GM12878 (cell line): ENCODE measurements around the gene MT4. TPM values are rescaled to one million over a fixed set of nuclear protein-coding genes. Genes with fewer than 3 reads are reported as not detected.

ENCODE experiments used
- ATAC-seq: fragments of 200-7000 bp; cut with Tn5 transposase; 3 replicates; pipeline ENCODE4 v1.9.1; 2020; ENCODE audit warnings: mild to moderate bottlenecking, moderate library complexity
- BruUV-seq: library from RNA; stranded (reverse); fragments of 400-500 nt; replicated peaks from 2 replicates; lab custom pipeline; 2021; lab: Mats Ljungman, UMichigan
- CTCF ChIA-PET: fragments of 300-600 bp; sonication (Branson Sonifier 250); formaldehyde crosslinking; extraction: SDS; loops from one replicate; lab custom pipeline; 2021; ENCODE audit warnings: inconsistent platforms; lab: Yijun Ruan, JAX
- POLR2A ChIA-PET: fragments of 350-600 bp; formaldehyde crosslinking; extraction: SDS; loops from one replicate; lab custom pipeline; 2021; ENCODE audit warnings: inconsistent platforms; lab: Charles Lee
- RAD21 ChIA-PET: fragments of 300-600 bp; sonication (Branson Sonifier 250); formaldehyde crosslinking; loops from one replicate; lab custom pipeline; 2023; ENCODE audit warnings: antibody characterized with exemption; ENCODE audit not compliant: unreplicated experiment; lab: Charles Lee
- SMC1A ChIA-PET: fragments of 300-600 bp; sonication (Branson Sonifier 250); formaldehyde crosslinking; loops from one replicate; lab custom pipeline; 2023; ENCODE audit not compliant: unreplicated experiment, uncharacterized antibody; lab: Charles Lee
- DNase-seq: peaks from one replicate; pipeline ENCODE4 v3.0.0-alpha.2; 2011; ENCODE audit warnings: low read depth, low spot score
- FAIRE-seq: peaks from 3 replicates; lab custom pipeline; 2011; peaks lifted over from hg19 to GRCh38; lab: Jason Lieb, UNC
- H2AFZ ChIP-seq: 2 replicates; pipeline ENCODE4 v1.6.0; 2011; ENCODE audit warnings: low read depth, low read length, control low read depth; ENCODE audit not compliant: control insufficient read depth
- H3K27ac ChIP-seq: 2 replicates; pipeline ENCODE4 v1.5.1; 2011; ENCODE audit warnings: control low read depth; ENCODE audit not compliant: control insufficient read depth, insufficient read depth
- H3K27me3 ChIP-seq, 2 experiments: replicated peaks in 1 of 2; 2 replicates each; pipeline versions ENCODE4 v1.6.0 to v1.6.1; 2011; ENCODE audit warnings: low read length in 1 of 2; ENCODE audit not compliant: control insufficient read depth in 2 of 2, insufficient read depth in 2 of 2
- H3K36me3 ChIP-seq, 2 experiments: 2 replicates each; pipeline ENCODE4 v1.5.1; 2011; ENCODE audit warnings: low read length in 1 of 2; ENCODE audit not compliant: control insufficient read depth in 2 of 2, insufficient read depth in 2 of 2
- H3K4me1 ChIP-seq: 2 replicates; pipeline ENCODE4 v1.6.1; 2011; ENCODE audit warnings: mild to moderate bottlenecking, low read length, moderate library complexity, mixed read lengths; ENCODE audit not compliant: control insufficient read depth, insufficient read depth
- H3K4me2 ChIP-seq: 2 replicates; pipeline ENCODE4 v1.6.0; 2011; ENCODE audit warnings: control low read depth; ENCODE audit not compliant: control insufficient read depth, insufficient read depth
- H3K4me3 ChIP-seq: fragments of 200-600 bp; sonication (generic); 2 replicates; pipeline ENCODE4 v1.5.1; 2016
- H3K79me2 ChIP-seq: 2 replicates; pipeline ENCODE4 v1.6.0; 2011; ENCODE audit warnings: low read length; ENCODE audit not compliant: control insufficient read depth, insufficient read depth
- H3K9ac ChIP-seq: 2 replicates; pipeline ENCODE4 v1.8.0; 2011; ENCODE audit warnings: low read length, control low read depth, mixed read lengths; ENCODE audit not compliant: control insufficient read depth, insufficient read depth
- H3K9me3 ChIP-seq: replicated peaks from 3 replicates; pipeline ENCODE4 v1.5.1; 2011; ENCODE audit warnings: mild to moderate bottlenecking, low read length; ENCODE audit not compliant: control insufficient read depth, insufficient read depth
- H4K20me1 ChIP-seq: 2 replicates; pipeline ENCODE4 v1.6.0; 2011; ENCODE audit not compliant: control insufficient read depth, insufficient read depth
- HCFC1 ChIP-seq: fragments of 150-350 bp; IDR thresholded peaks from 2 replicates; pipeline ENCODE4 v1.6.1; 2014; ENCODE audit warnings: low read length
- KLF5 ChIP-seq: fragments of 450-650 bp; IDR thresholded peaks from 2 replicates; pipeline ENCODE4 v1.6.1; 2014; ENCODE audit warnings: mild to moderate bottlenecking; ENCODE audit not compliant: partially characterized antibody
- MTA3 ChIP-seq: IDR thresholded peaks from 2 replicates; pipeline ENCODE4 v1.6.1; 2012; ENCODE audit warnings: low read length, inconsistent platforms, borderline replicate concordance
- MXI1 ChIP-seq: fragments of 150-350 bp; IDR thresholded peaks from 2 replicates; pipeline ENCODE4 v1.6.1; 2011; ENCODE audit warnings: low read depth, mild to moderate bottlenecking, inconsistent platforms, low read length, improper control_type of control experiment
- MYC ChIP-seq: IDR thresholded peaks from 2 replicates; pipeline ENCODE4 v1.6.1; 2011; ENCODE audit warnings: mild to moderate bottlenecking, low read length, moderate library complexity, inconsistent platforms; ENCODE audit not compliant: insufficient read depth, insufficient replicate concordance, insufficient read length, severe bottlenecking
- NFIC ChIP-seq: IDR thresholded peaks from 2 replicates; pipeline ENCODE4 v1.6.1; 2012; ENCODE audit warnings: low read depth, mild to moderate bottlenecking, inconsistent platforms, low read length, moderate library complexity
- RFX5 ChIP-seq: IDR thresholded peaks from 2 replicates; pipeline ENCODE4 v1.6.1; 2011; ENCODE audit warnings: low read depth, low read length, improper control_type of control experiment
- ZNF24 ChIP-seq: fragments of 450-650 bp; IDR thresholded peaks from 2 replicates; pipeline ENCODE4 v1.6.1; 2017; ENCODE audit warnings: antibody characterized with exemption, mild to moderate bottlenecking
- WGBS: methylation state at CpG from one replicate; pipeline ENCODE4 v1.1.6; 2016; ENCODE audit warnings: low lambda C conversion rate; ENCODE audit not compliant: insufficient replicate concordance, insufficient coverage; ENCODE audit errors: missing lambda C conversion rate; 5-methylcytosine and 5-hydroxymethylcytosine counted together
- in situ Hi-C: fragments of 300-500 bp; cut with MboI; formaldehyde crosslinking; loops from 9 replicates; pipeline ENCODE4 v1.14.3; 2018; ENCODE audit warnings: mixed read lengths
- intact Hi-C: fragments of 100-400 bp; cut with micrococcal nuclease; formaldehyde crosslinking; loops from one replicate; pipeline ENCODE4 v1.14.2; 2022; ENCODE audit not compliant: unreplicated experiment
- polyA plus RNA-seq, 11 experiments: library from polyadenylated mRNA; depleted of rRNA in 4 of 11; unstranded in 6 of 11; stranded (reverse) in 5 of 11; fragments of >200 nt; fragmentation: Nextera tagmentation in 4 of 11; fragmentation: Illumina TruSeq in 1 of 11; extraction: Ambion mirVana in 4 of 11; extraction: Trizol in 1 of 11; gene quantifications; 1 replicate in 1 of 11; 2 replicates in 10 of 11; pipeline versions ENCODE4 v1.2.1 to v1.2.3, GENCODE V29; 2011 to 2016; ENCODE audit warnings: inconsistent platforms in 2 of 11, missing spikeins in 2 of 11, low read depth in 1 of 11
- total RNA-seq, 4 experiments: library from RNA; depleted of rRNA in 3 of 4; stranded (reverse); fragments of >200 nt in 3 of 4; fragmentation: Illumina TruSeq in 1 of 4; extraction: Trizol in 1 of 4; gene quantifications; 2 replicates each; pipeline versions ENCODE4 v1.2.1 to v1.2.3, GENCODE V29; 2013 to 2021
- TF ChIP-seq, protein P1 (sequence below): IDR thresholded peaks from 2 replicates; pipeline ENCODE4 v1.6.1; 2012; ENCODE audit warnings: improper control_type of control experiment, low read depth, low read length; ENCODE audit not compliant: insufficient replicate concordance

The MT4 gene
- total and polyA plus RNA-seq, 10 of the 15 experiments (the other 5 are each of a cell fraction or from before 2014, with no cell fraction given) = not detected

DNA sequence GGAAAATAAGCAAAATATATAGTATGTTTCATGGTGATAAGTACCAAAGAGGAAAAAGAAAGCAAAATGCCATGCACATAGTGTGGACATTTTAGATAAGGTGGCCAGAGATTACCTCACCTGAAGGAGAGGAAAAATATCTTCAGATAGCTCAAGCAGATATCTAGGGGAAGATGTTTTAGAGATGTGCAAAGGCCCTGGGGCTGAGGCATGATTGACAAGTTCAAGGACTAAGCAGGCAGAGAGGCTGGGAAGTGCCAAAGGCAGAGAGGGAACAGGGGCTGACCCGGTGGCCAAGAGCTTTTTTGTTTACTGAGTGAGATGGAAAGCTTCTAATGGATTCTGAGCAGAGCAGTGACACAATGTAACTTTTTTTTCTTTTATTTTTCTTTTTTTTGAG is 4.4 kb upstream of the MT4 start (continued):
- no peak for TF ChIP-seq MTA3
- TF ChIP-seq, protein P1, sequence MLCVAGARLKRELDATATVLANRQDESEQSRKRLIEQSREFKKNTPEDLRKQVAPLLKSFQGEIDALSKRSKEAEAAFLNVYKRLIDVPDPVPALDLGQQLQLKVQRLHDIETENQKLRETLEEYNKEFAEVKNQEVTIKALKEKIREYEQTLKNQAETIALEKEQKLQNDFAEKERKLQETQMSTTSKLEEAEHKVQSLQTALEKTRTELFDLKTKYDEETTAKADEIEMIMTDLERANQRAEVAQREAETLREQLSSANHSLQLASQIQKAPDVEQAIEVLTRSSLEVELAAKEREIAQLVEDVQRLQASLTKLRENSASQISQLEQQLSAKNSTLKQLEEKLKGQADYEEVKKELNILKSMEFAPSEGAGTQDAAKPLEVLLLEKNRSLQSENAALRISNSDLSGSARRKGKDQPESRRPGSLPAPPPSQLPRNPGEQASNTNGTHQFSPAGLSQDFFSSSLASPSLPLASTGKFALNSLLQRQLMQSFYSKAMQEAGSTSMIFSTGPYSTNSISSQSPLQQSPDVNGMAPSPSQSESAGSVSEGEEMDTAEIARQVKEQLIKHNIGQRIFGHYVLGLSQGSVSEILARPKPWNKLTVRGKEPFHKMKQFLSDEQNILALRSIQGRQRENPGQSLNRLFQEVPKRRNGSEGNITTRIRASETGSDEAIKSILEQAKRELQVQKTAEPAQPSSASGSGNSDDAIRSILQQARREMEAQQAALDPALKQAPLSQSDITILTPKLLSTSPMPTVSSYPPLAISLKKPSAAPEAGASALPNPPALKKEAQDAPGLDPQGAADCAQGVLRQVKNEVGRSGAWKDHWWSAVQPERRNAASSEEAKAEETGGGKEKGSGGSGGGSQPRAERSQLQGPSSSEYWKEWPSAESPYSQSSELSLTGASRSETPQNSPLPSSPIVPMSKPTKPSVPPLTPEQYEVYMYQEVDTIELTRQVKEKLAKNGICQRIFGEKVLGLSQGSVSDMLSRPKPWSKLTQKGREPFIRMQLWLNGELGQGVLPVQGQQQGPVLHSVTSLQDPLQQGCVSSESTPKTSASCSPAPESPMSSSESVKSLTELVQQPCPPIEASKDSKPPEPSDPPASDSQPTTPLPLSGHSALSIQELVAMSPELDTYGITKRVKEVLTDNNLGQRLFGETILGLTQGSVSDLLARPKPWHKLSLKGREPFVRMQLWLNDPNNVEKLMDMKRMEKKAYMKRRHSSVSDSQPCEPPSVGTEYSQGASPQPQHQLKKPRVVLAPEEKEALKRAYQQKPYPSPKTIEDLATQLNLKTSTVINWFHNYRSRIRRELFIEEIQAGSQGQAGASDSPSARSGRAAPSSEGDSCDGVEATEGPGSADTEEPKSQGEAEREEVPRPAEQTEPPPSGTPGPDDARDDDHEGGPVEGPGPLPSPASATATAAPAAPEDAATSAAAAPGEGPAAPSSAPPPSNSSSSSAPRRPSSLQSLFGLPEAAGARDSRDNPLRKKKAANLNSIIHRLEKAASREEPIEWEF = no peak

DNA sequence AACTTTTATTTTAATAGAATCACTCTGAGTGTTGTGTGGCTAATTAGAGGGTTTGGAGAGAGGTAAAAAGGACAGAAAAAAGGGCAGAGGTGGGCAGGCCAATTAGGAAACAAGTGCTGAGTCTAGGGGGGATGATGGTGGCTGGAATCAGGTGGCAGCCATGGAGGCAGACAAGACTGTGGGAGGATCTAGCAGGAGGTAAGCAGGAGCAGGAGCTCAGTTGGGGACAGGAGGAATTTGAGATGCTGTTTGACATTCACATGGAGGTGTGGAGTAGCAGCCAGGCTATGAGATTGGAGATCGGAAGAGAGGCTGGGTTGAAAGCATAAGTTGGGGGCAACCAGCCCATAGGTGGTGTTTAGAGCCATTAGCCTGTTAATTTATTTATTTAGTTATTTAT is 3.7 kb upstream of the MT4 start:
- TF ChIP-seq KLF5 (no peak), HCFC1 (no peak), MYC (no peak), MXI1 (no peak), NFIC (no peak), ZNF24 (no peak), RFX5 (no peak)
- Histone ChIP-seq H3K4me3 (no peak overlapping the region), H3K79me2 (no peaks in the 10 kb centered on the region), H3K4me2 (no peak overlapping the region), H2AFZ (no peak overlapping the region), H3K27ac (no peak overlapping the region), H4K20me1 (no peaks in the 10 kb centered on the region), H3K27me3 (no peaks in the 10 kb centered on the region; a peak in 2 of 4 replicates), H3K4me1 (no peaks in the 10 kb centered on the region), H3K9me3 (no peaks in the 10 kb centered on the region), H3K9ac (no peak overlapping the region), H3K36me3 (no peaks in the 10 kb centered on the region)
- DNase-seq (no peak), FAIRE-seq (no peak), ATAC-seq (no peak)
- intact Hi-C loops = no loop called here
- RAD21 ChIA-PET = interaction anchor here (0.9 kb wide), 1 partner anchor 46 kb away, joined by 3 read pairs; no protein-coding TSS in a partner anchor
- no TSS peak for BruUV-seq
- in situ Hi-C loops = no loop called here
- POLR2A ChIA-PET = no interaction called here
- SMC1A ChIA-PET = interaction anchor here (1.2 to 1.3 kb wide), 2 partner anchors 13 to 141 kb away, joined by 3 to 4 read pairs; no protein-coding TSS in a partner anchor
- 29% methylated on average over 1 of the region's 1 CpG for WGBS
- CTCF ChIA-PET = interaction anchor here (1.3 to 1.6 kb wide), 2 partner anchors 10 to 141 kb away, joined by 3 read pairs; no protein-coding TSS in a partner anchor
